Lower leg skin (tissue), 3 donors: ENCODE measurements around the gene RASGRP4.

Experiments used
- CTCF ChIP-seq, 3 donors: fragments of 450-650 bp; IDR thresholded peaks; one replicate each; pipeline ENCODE4 v1.5.1; 2016; ENCODE audit warnings: antibody characterized with exemption in 3 of 3, mild to moderate bottlenecking in 3 of 3, moderate library complexity in 2 of 3
- POLR2A ChIP-seq, 2 donors: fragments of 450-650 bp; IDR thresholded peaks; one replicate each; pipeline ENCODE4 v1.6.1; 2016 to 2017; ENCODE audit warnings: antibody characterized with exemption in 2 of 2, mild to moderate bottlenecking in 1 of 2, moderate library complexity in 1 of 2

DNA sequence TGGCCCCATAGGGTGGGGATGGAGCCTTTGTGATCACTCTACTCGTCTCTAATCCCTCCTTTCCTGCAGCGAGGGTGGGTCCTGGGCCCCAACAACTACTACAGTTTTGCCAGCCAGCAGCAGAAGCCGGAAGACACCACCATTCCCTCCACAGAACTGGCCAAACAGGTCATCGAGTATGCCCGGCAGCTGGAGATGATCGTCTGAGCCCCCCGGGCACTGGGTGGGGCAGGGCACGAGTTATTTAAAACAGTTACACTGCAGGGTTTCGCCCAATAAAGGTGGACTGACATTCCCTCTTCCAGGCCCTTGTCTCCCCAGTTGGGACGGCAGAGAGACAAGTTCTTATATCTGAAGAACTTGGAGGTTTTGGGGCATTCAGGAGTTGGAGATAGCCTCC is 42.8 kb downstream of the RASGRP4 start:
- TF ChIP-seq CTCF (IDR thresholded peaks at IDR 0.05) (no peak), POLR2A (IDR thresholded peaks at IDR 0.05) (no peak)
